ENCODE data around the gene EGFLAM.

Gene EGFLAM

DNA sequence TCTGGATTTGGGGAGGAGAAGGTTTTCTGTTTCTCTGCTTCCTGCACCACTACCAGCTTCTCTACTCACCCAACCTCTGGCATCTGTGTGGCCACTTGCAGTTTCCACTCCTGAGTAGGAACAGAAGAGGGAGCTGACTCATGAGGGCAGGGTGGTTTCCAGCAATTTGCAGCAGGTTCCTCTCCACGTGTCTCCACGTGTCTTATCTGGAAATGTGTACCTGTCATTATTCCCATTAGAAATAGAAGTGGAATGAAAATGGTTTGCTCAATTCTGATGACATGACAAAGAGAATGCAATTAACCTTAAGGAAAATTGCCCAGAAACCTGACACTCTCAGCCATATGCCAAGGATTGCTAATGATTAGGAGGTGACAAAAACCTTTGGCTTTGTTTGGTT lies 33.0 kb downstream of the EGFLAM start:
- no peaks in the 10 kb centered on the region for H3K9me3 ChIP-seq (ENCODE audit: control insufficient read depth, insufficient read depth, low read length)

DNA sequence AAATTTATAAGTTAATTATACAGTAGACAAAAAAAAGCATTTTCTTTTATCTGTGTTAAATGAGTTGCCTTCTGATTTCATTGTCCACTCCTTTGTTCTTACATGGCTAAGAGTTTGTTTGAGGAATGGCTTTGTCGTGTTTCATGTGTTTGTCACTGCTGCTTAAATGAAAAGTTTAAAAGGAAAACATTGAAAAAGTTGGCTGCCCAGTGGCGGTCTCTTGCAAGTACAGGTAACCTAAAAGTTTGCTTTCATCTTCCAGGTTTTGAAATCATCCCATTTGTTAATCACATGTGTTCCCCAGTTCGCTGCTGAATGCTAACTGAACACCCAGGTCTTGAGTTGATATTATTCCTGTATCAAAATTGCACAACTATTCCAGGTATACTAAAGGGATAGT lies 33.9 kb downstream of the EGFLAM start:
- no CpG with 5 or more reads among the region's 3 CpGs for WGBS (ENCODE audit: insufficient coverage, insufficient read length)
- Histone ChIP-seq H3K4me1 (ENCODE audit: control insufficient read depth, insufficient read depth, low read length) (0 out of 2 replicates have a peak, but pooled peaks cover 2% of the 10 kb centered on the region), H3K27ac (ENCODE audit: low read length) (no peak overlapping the region), H3K27me3 (ENCODE audit: control insufficient read depth, insufficient read depth, low read length) (no peaks in the 10 kb centered on the region), H3K4me3 (ENCODE audit: low read length) (no peak overlapping the region), H3K36me3 (ENCODE audit: control insufficient read depth, insufficient read depth, low read length) (no peaks in the 10 kb centered on the region), H3K9me3 (ENCODE audit: control insufficient read depth, insufficient read depth, low read length) (no peaks in the 10 kb centered on the region)
- no peak for DNase-seq (ENCODE audit: low read depth, low spot score)

More for the DNA sequence above, 33.0 kb downstream of the EGFLAM start:
- no peak for DNase-seq (ENCODE audit: low read depth, low spot score)
- H3K27me3 ChIP-seq (ENCODE audit: control insufficient read depth, insufficient read depth, low read length) = no peaks in the 10 kb centered on the region
- no peak overlapping the region for H3K4me3 ChIP-seq (ENCODE audit: low read length)
- H3K4me1 ChIP-seq (ENCODE audit: control insufficient read depth, insufficient read depth, low read length) = 0 out of 2 replicates have a peak, but pooled peaks cover 2% of the 10 kb centered on the region
- no peaks in the 10 kb centered on the region for H3K36me3 ChIP-seq (ENCODE audit: control insufficient read depth, insufficient read depth, low read length)
- WGBS (ENCODE audit: insufficient coverage, insufficient read length) = no CpG with 5 or more reads among the region's 2 CpGs
- H3K27ac ChIP-seq (ENCODE audit: low read length) = no peak overlapping the region

DNA sequence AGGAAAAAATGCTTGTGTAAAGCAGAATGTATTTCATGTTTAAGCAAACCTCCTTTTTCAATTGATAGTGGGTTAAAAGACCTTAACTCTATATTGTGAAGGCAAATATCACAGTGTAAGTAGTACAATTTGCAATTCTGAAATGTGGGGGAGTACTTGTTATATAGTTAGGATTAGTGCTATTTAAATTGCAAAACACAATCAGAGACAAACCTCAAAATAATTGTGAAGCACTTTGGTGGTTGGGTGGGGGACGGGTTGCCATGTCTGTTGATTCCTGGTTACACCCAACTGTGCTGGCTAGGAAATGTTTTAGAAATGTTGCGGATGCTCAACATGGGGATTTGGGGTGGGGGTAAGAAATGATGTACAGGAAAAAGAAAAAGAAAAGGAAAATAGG lies 37.4 kb downstream of the EGFLAM start:
- no peak for DNase-seq (ENCODE audit: low read depth, low spot score)
- Histone ChIP-seq H3K4me3 (ENCODE audit: low read length) (no peak overlapping the region), H3K9me3 (ENCODE audit: control insufficient read depth, insufficient read depth, low read length) (no peaks in the 10 kb centered on the region), H3K4me1 (ENCODE audit: control insufficient read depth, insufficient read depth, low read length) (0 out of 2 replicates have a peak, but pooled peaks cover 2% of the 10 kb centered on the region), H3K27ac (ENCODE audit: low read length) (no peak overlapping the region), H3K27me3 (ENCODE audit: control insufficient read depth, insufficient read depth, low read length) (no peaks in the 10 kb centered on the region), H3K36me3 (ENCODE audit: control insufficient read depth, insufficient read depth, low read length) (no peaks in the 10 kb centered on the region)
- WGBS (ENCODE audit: insufficient coverage, insufficient read length) = no CpG with 5 or more reads among the region's 2 CpGs

DNA sequence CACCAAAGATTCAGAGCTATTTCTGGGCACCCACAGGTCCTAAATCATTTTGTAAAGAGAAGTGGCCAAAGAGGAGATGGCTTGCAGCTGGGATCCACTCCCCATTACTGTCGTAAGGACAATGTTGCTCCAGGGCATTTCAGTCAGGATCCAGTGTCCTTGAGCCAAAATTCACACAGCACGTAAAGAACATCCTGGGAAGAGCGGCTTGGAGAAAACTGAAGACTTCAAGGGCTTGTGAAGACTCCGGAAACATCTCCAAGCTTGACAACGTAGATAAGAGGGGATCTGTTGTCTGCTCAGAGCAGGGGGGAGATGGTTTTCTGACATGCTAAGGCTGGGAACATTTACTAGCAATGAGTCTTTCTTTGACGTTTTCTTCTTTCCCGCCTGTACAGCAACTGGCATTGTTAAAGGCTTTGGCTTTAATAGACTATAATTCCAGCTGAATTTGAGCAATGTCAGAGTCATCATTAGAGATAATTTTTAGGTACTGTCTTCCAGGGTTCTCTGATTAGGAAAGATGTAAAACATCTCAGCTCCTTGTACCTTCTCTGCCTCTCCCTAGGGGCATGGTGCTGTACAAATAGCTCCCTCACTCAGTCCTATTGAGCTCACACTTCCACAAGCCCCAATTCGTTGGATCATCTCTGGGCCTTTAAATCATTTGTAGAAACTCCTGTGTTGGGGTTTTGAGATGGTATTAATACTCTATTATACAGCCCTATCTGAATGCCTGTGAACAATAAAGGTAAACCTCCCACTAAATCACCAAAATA lies 39.7 kb downstream of the EGFLAM start:
- Histone ChIP-seq H3K27ac (ENCODE audit: low read length) (no peak overlapping the region), H3K4me1 (ENCODE audit: control insufficient read depth, insufficient read depth, low read length) (no peaks in the 10 kb centered on the region), H3K9me3 (ENCODE audit: control insufficient read depth, insufficient read depth, low read length) (no peaks in the 10 kb centered on the region), H3K27me3 (ENCODE audit: control insufficient read depth, insufficient read depth, low read length) (no peaks in the 10 kb centered on the region), H3K4me3 (ENCODE audit: low read length) (no peak overlapping the region), H3K36me3 (ENCODE audit: control insufficient read depth, insufficient read depth, low read length) (no peaks in the 10 kb centered on the region)
- no peak for DNase-seq (ENCODE audit: low read depth, low spot score)
- WGBS (ENCODE audit: insufficient coverage, insufficient read length) = no CpG with 5 or more reads among the region's 8 CpGs

DNA sequence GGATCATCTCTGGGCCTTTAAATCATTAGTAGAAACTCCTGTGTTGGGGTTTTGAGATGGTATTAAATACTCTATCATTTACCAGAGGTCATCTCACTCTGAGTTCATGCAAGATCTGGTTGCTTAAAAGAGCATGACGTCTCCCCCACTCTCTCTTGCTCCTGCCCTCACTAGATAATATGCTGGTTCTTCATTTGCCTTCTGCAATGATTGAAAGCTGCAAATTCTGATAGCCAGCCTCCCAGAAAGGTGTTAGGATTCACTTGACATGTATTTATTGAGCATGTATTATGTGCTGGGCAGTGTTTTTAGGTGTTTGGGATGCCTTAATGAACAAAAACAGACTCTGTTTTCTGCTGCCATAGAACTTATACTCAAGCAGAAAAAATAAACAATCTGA lies 41.2 kb downstream of the EGFLAM start:
- no peaks in the 10 kb centered on the region for H3K36me3 ChIP-seq (ENCODE audit: control insufficient read depth, insufficient read depth, low read length)
- no peaks in the 10 kb centered on the region for H3K27me3 ChIP-seq (ENCODE audit: control insufficient read depth, insufficient read depth, low read length)
- H3K9me3 ChIP-seq (ENCODE audit: control insufficient read depth, insufficient read depth, low read length) = no peaks in the 10 kb centered on the region
- WGBS (ENCODE audit: insufficient coverage, insufficient read length) = no CpG with 5 or more reads among the region's 1 CpG
- H3K4me3 ChIP-seq (ENCODE audit: low read length) = no peak overlapping the region
- H3K27ac ChIP-seq (ENCODE audit: low read length) = no peak overlapping the region
- DNase-seq (ENCODE audit: low read depth, low spot score) = no peak
- no peaks in the 10 kb centered on the region for H3K4me1 ChIP-seq (ENCODE audit: control insufficient read depth, insufficient read depth, low read length)

DNA sequence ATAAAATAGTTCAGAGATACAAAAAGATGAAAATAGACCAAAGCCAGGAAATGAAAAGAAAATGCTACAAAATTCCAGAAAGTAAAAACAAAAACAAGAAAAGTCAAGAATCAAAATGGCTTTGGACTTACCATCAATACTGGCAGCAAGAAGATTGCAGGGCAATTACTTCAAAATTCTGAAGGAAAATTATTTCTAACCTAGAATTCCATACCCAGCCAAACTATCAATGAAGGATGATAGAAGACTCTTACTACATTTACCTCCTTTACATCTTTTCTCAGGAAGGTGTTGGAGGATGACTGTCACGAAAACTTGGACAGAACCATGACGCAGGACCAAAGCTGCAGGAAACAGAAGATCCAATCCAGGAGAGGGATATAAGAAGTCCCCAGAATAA lies 46.8 kb downstream of the EGFLAM start:
- H3K27me3 ChIP-seq (ENCODE audit: control insufficient read depth, insufficient read depth, low read length) = no peaks in the 10 kb centered on the region
- no peak for DNase-seq (ENCODE audit: low read depth, low spot score)
- no CpG with 5 or more reads among the region's 2 CpGs for WGBS (ENCODE audit: insufficient coverage, insufficient read length)

DNA sequence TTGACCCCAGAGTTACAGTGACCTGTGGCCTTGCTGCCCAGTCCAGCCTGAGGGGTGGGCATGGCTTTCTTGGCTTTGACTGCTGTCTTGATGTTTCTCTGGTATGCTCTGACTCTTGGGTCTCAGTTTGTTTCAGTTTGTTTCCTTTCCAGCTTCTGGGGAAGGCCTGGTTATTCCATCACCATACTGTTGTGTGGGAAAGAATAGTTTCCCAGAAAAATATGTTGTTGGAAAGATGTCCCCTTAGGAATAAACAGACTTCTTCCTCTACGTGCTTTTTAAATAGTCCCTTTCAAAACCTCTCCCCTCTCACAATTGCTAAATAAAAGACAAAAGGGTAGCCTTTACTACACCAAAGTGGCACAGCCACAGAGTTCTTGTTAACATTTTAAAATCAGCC lies 49.5 kb downstream of the EGFLAM start:
- DNase-seq (ENCODE audit: low read depth, low spot score) = no peak
- Histone ChIP-seq H3K9me3 (ENCODE audit: control insufficient read depth, insufficient read depth, low read length) (no peaks in the 10 kb centered on the region), H3K36me3 (ENCODE audit: control insufficient read depth, insufficient read depth, low read length) (no peaks in the 10 kb centered on the region), H3K27me3 (ENCODE audit: control insufficient read depth, insufficient read depth, low read length) (no peaks in the 10 kb centered on the region), H3K4me1 (ENCODE audit: control insufficient read depth, insufficient read depth, low read length) (no peaks in the 10 kb centered on the region), H3K27ac (ENCODE audit: low read length) (no peak overlapping the region), H3K4me3 (ENCODE audit: low read length) (no peak overlapping the region)
- no CpG with 5 or more reads among the region's 1 CpG for WGBS (ENCODE audit: insufficient coverage, insufficient read length)

More for the DNA sequence above, 46.8 kb downstream of the EGFLAM start:
- H3K36me3 ChIP-seq (ENCODE audit: control insufficient read depth, insufficient read depth, low read length) = no peaks in the 10 kb centered on the region
- no peak overlapping the region for H3K27ac ChIP-seq (ENCODE audit: low read length)
- H3K4me3 ChIP-seq (ENCODE audit: low read length) = no peak overlapping the region
- H3K4me1 ChIP-seq (ENCODE audit: control insufficient read depth, insufficient read depth, low read length) = no peaks in the 10 kb centered on the region
- H3K9me3 ChIP-seq (ENCODE audit: control insufficient read depth, insufficient read depth, low read length) = no peaks in the 10 kb centered on the region

DNA sequence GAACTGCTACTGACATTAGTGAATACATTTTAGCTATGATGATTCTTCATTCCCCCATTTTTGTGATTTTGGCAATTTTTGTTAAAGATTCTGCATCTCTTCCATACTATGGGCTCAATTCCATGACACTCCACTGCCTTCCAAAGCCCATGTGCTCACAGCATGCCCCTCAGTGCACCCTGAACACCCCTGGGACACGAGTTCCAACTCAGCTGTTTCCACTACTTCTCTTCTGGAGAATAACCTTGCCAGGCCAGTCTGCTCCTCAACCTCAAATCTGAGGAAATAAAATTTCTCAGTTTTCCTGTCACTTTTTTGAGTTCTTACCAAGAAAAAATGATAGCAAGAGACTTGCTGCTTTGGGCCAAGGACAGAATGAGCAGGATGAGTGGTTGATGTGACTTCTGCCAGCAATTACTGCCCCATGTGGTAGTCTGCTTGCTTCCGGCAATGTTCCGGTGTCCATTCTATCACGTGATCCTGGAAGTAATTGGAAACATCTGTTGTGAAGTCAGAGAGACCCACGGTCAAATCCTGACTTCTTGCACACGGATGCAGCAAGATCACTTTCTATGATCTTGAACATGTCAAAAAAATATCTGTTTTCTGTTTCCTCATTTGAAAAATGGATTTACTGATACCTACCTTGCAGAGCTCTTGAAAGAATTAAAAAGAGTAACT lies 58.3 kb downstream of the EGFLAM start:
- Histone ChIP-seq H3K36me3 (ENCODE audit: control insufficient read depth, insufficient read depth, low read length) (no peaks in the 10 kb centered on the region), H3K27me3 (ENCODE audit: control insufficient read depth, insufficient read depth, low read length) (no peaks in the 10 kb centered on the region), H3K4me3 (ENCODE audit: low read length) (no peak overlapping the region), H3K27ac (ENCODE audit: low read length) (no peak overlapping the region), H3K4me1 (ENCODE audit: control insufficient read depth, insufficient read depth, low read length) (no peaks in the 10 kb centered on the region), H3K9me3 (ENCODE audit: control insufficient read depth, insufficient read depth, low read length) (peaks cover 2% of the 10 kb centered on the region; the same call in 1 of the 2 replicates)
- DNase-seq (ENCODE audit: low read depth, low spot score) = no peak
- no CpG with 5 or more reads among the region's 6 CpGs for WGBS (ENCODE audit: insufficient coverage, insufficient read length)

DNA sequence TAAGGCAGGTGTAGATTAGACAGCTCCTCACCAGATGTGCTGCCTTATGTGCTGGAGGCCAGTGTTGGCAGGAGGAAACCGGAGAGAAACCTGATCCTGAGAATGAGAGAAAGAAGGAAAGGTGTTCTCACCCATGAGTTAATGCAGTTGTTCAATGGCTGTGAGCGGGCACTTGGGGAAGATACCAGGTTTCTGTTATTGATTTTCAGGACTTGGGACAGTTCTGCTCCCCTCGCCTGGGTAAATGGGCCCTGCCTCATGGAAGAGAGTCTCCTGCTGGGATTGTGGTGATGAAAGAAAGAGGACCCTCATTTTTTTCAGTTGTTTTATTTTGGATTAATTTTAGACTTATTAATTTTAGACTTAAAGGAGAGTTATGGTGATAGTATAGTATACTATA lies 59.5 kb downstream of the EGFLAM start:
- H3K4me1 ChIP-seq (ENCODE audit: control insufficient read depth, insufficient read depth, low read length) = no peaks in the 10 kb centered on the region
- no CpG with 5 or more reads among the region's 3 CpGs for WGBS (ENCODE audit: insufficient coverage, insufficient read length)
- H3K4me3 ChIP-seq (ENCODE audit: low read length) = no peak overlapping the region
- no peaks in the 10 kb centered on the region for H3K36me3 ChIP-seq (ENCODE audit: control insufficient read depth, insufficient read depth, low read length)
- no peak overlapping the region for H3K27ac ChIP-seq (ENCODE audit: low read length)
- DNase-seq (ENCODE audit: low read depth, low spot score) = no peak
- H3K27me3 ChIP-seq (ENCODE audit: control insufficient read depth, insufficient read depth, low read length) = no peaks in the 10 kb centered on the region
- peaks cover 2% of the 10 kb centered on the region; the same call in 1 of the 2 replicates for H3K9me3 ChIP-seq (ENCODE audit: control insufficient read depth, insufficient read depth, low read length)

DNA sequence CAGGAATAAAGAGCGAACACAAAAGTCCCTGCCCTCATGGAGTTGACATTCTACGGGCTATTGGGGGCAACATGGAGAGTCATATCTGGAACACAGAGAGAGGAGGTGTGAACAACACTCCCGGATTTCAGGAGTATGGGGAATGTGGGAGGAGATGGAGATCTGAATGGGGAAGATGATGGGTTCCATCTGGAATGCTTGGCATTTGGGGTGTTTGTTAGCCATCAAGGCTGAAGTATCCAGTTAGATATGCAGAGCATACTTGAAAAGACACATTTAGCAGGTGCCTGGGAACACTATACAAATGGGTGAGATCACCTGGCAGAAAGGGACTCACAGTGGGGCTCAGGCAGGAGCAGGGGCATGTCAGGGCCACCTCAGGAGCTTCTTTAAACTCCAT lies 61.1 kb downstream of the EGFLAM start:
- no peak for DNase-seq (ENCODE audit: low read depth, low spot score)

More for the DNA sequence above, 61.1 kb downstream of the EGFLAM start:
- no peaks in the 10 kb centered on the region for H3K4me1 ChIP-seq (ENCODE audit: control insufficient read depth, insufficient read depth, low read length)
- no peak overlapping the region for H3K27ac ChIP-seq (ENCODE audit: low read length)
- H3K36me3 ChIP-seq (ENCODE audit: control insufficient read depth, insufficient read depth, low read length) = no peaks in the 10 kb centered on the region
- WGBS (ENCODE audit: insufficient coverage, insufficient read length) = no CpG with 5 or more reads among the region's 3 CpGs
- no peaks in the 10 kb centered on the region for H3K27me3 ChIP-seq (ENCODE audit: control insufficient read depth, insufficient read depth, low read length)
- peaks cover 2% of the 10 kb centered on the region; the same call in 1 of the 2 replicates for H3K9me3 ChIP-seq (ENCODE audit: control insufficient read depth, insufficient read depth, low read length)
- no peak overlapping the region for H3K4me3 ChIP-seq (ENCODE audit: low read length)
